Measurements from ENCODE around the gene ZSWIM5.

- TF ChIP-seq POLR2AphosphoS5 (IDR thresholded peaks at IDR 0.05; ENCODE audit: borderline replicate concordance, low read depth, low read length) (no peak), EZH2 (IDR thresholded peaks at IDR 0.05) (no peak)
Observed at GRCh38 chr1:45187725-45188124, 18.7 kb downstream of the ZSWIM5 start.
